ENCODE results near the gene TNFRSF1A.

Gene TNFRSF1A

DNA sequence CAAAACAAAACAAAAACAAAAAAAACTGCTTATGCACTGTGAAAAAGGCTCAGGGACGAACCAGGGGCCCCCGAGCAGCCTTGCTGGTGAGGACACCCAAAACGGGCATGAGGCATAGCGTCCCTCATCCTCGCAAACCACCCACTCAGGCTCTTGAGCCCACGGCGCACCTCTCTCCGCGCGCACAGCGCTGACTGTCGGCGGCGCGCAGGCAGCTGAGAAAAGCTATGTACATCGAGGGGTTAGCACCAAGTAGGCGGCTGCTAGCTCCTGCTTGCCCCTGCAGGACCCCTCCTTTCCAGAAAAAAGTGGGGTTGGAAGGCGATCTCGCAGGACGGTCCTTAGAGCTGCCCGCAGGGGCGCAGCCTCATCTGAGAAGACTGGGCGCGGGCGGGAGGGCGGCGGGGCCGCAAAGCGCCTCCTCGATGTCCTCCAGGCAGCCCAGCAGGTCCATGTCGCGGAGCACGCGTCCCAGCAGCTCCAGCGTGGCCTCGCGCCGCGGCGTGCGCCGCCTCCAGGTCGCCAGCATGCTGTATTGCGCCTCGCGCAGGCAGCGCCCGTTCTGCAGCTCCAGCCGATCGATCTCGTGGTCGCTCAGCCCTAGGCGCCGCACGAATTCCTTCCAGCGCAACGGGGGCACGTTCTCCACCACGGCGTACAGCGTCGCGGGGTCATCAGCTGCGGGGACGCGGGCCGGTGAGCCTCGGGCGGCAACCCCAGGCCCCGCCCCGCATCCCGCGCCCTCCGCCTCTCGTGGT lies 12.8 kb downstream of the TNFRSF1A start:
- Histone ChIP-seq H3K27ac (no peak overlapping the region), H2AFZ (ENCODE audit: low read depth) (no peak overlapping the region), H3K4me3 (IDR thresholded peaks at IDR 0.05; ENCODE audit: insufficient read depth, low read depth, low read length) (no peak overlapping the region), H3K27me3 (ENCODE audit: insufficient read depth, low read depth) (no peaks in the 10 kb centered on the region), H3K4me2 (no peak overlapping the region), H3K9ac (no peak overlapping the region), H3K4me1 (ENCODE audit: low read depth, poor library complexity, severe bottlenecking) (no peaks in the 10 kb centered on the region), H3K36me3 (ENCODE audit: insufficient read depth) (no peaks in the 10 kb centered on the region), H3K79me2 (ENCODE audit: insufficient read depth, low read depth) (no peaks in the 10 kb centered on the region), H4K20me1 (ENCODE audit: insufficient read depth) (no peaks in the 10 kb centered on the region)
- TF ChIP-seq, protein P1, sequence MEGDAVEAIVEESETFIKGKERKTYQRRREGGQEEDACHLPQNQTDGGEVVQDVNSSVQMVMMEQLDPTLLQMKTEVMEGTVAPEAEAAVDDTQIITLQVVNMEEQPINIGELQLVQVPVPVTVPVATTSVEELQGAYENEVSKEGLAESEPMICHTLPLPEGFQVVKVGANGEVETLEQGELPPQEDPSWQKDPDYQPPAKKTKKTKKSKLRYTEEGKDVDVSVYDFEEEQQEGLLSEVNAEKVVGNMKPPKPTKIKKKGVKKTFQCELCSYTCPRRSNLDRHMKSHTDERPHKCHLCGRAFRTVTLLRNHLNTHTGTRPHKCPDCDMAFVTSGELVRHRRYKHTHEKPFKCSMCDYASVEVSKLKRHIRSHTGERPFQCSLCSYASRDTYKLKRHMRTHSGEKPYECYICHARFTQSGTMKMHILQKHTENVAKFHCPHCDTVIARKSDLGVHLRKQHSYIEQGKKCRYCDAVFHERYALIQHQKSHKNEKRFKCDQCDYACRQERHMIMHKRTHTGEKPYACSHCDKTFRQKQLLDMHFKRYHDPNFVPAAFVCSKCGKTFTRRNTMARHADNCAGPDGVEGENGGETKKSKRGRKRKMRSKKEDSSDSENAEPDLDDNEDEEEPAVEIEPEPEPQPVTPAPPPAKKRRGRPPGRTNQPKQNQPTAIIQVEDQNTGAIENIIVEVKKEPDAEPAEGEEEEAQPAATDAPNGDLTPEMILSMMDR (conservative IDR thresholded peaks at IDR 0.05; ENCODE audit: low read depth, low read length) = no peak

DNA sequence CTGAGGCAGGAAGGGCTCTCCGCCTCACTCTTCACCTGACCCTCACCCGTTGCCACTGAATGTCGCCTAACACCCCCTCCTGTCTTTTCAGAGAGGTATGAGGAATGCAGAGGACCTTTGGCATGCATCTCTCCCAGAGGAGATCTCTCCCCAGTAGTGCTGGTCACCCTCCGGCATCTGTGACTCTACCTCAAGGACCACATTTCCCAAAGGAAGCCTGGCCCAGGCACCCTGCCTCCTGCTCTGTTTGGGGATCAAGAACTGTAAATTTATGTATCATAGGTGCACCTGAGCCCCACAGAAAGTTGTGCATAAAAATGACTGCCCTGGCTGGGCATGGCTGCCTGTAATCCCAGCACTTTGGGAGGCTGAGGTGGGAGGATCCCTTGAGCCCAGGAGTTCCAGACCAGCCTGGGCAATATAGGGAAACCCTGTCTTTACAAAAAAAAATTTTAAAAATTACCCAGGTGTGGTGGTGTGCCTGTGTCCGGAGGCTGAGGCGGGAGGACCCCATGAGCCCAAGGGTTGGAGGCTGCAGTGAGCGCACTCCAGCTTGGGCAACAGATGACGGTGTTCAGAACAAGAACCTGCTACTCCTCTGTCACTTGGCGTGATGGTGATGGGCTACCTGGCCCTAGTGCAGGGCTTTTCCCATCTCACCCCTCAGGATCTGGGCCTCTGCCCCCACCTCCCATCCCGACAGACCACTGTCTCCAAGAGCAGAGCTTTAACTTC lies 13.7 kb downstream of the TNFRSF1A start:
- Histone ChIP-seq H3K9ac (no peak overlapping the region), H3K27ac (no peak overlapping the region), H3K4me2 (no peak overlapping the region)

GRCh38 chr12:6327229-6328041 lies 14.4 kb downstream of the TNFRSF1A start:
- no peaks in the 10 kb centered on the region for H3K36me3 ChIP-seq (ENCODE audit: insufficient read depth)
- no peak overlapping the region for H2AFZ ChIP-seq (ENCODE audit: low read depth)
- H3K4me3 ChIP-seq (IDR thresholded peaks at IDR 0.05; ENCODE audit: insufficient read depth, low read depth, low read length) = no peak overlapping the region
- peaks cover 12% of the 10 kb centered on the region for H3K4me1 ChIP-seq (ENCODE audit: low read depth, poor library complexity, severe bottlenecking)
- TF ChIP-seq, protein P1 (conservative IDR thresholded peaks at IDR 0.05; ENCODE audit: low read depth, low read length) = no peak
- H3K27me3 ChIP-seq (ENCODE audit: insufficient read depth, low read depth) = no peaks in the 10 kb centered on the region
- no peak overlapping the region for H3K4me2 ChIP-seq
- H4K20me1 ChIP-seq (ENCODE audit: insufficient read depth) = no peaks in the 10 kb centered on the region
- H3K27ac ChIP-seq = no peak overlapping the region
- H3K79me2 ChIP-seq (ENCODE audit: insufficient read depth, low read depth) = no peaks in the 10 kb centered on the region
- no peak overlapping the region for H3K9ac ChIP-seq

More for the DNA sequence above, 13.7 kb downstream of the TNFRSF1A start:
- Histone ChIP-seq H3K36me3 (ENCODE audit: insufficient read depth) (no peaks in the 10 kb centered on the region), H3K27me3 (ENCODE audit: insufficient read depth, low read depth) (no peaks in the 10 kb centered on the region), H3K4me3 (IDR thresholded peaks at IDR 0.05; ENCODE audit: insufficient read depth, low read depth, low read length) (no peak overlapping the region), H4K20me1 (ENCODE audit: insufficient read depth) (no peaks in the 10 kb centered on the region), H2AFZ (ENCODE audit: low read depth) (no peak overlapping the region), H3K4me1 (ENCODE audit: low read depth, poor library complexity, severe bottlenecking) (peaks cover 7% of the 10 kb centered on the region), H3K79me2 (ENCODE audit: insufficient read depth, low read depth) (no peaks in the 10 kb centered on the region)
- TF ChIP-seq, protein P1 (conservative IDR thresholded peaks at IDR 0.05; ENCODE audit: low read depth, low read length) = no peak

DNA sequence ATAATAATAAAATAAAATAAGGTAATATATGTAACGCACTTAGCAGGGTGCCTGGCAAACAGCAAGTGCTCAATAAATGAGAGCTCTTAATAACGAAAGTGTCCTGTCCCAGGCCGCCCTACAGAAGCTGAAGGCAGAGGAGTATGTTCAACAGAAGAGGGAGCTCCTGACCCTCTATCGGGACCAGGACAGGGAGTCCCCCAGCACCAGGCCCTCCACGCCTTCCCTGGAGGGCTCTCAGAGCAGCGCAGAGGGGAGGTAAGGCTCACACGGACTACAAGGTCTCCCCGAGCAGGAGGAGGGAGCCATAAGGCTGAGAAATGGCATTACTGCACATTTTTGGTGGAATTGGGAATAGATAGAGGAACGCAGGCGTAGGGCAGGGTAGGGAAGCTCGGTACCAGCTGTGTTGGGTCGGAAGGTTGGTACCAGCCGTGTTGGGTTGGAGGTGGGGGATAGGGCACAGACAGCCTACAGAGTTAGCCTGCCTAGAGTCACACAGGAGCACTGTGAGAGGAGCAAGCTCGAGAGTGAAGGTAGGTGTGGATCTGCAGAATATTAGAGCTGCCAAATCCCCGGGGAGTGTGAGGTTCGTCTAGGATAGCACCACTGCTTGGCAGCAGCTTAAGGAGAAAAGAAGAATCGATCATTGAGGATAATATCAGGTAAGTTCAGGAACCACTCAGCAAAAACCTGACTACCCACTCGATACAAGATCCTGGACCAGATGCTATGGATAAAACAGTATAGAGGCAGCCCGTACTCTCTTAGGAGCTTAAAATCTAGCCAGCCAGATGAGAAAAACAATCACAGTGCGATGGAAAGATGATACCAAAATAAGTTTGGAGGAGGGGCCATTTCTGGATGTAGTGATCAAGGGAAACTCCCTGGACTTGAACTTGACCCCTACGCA lies 15.3 kb downstream of the TNFRSF1A start:
- TF ChIP-seq, protein P1 (conservative IDR thresholded peaks at IDR 0.05; ENCODE audit: low read depth, low read length) = no peak
- Histone ChIP-seq H3K4me1 (ENCODE audit: low read depth, poor library complexity, severe bottlenecking) (peaks cover 12% of the 10 kb centered on the region), H3K4me2 (no peak overlapping the region), H3K36me3 (ENCODE audit: insufficient read depth) (no peaks in the 10 kb centered on the region), H3K9ac (no peak overlapping the region), H3K79me2 (ENCODE audit: insufficient read depth, low read depth) (no peaks in the 10 kb centered on the region), H3K4me3 (IDR thresholded peaks at IDR 0.05; ENCODE audit: insufficient read depth, low read depth, low read length) (no peak overlapping the region), H3K27ac (no peak overlapping the region), H4K20me1 (ENCODE audit: insufficient read depth) (no peaks in the 10 kb centered on the region), H2AFZ (ENCODE audit: low read depth) (no peak overlapping the region), H3K27me3 (ENCODE audit: insufficient read depth, low read depth) (no peaks in the 10 kb centered on the region)

All from KMS-11 (cell line).